Nephron (organoid): ENCODE measurements around the gene RTP2.

Experiments
- H3K27ac Mint-ChIP-seq, 3 experiments: 2 replicates each; pipeline ENCODE4 v1.8.0; 2020; ENCODE audit warnings: mixed read lengths in 3 of 3, mild to moderate bottlenecking in 2 of 3, moderate library complexity in 1 of 3
- H3K27me3 Mint-ChIP-seq: 2 replicates; pipeline ENCODE4 v1.8.0; 2021; ENCODE audit warnings: low read depth, mild to moderate bottlenecking, moderate library complexity, mixed read lengths
- H3K36me3 Mint-ChIP-seq: 2 replicates; pipeline ENCODE4 v1.8.0; 2020; ENCODE audit warnings: low read depth, mixed read lengths
- H3K4me1 Mint-ChIP-seq: 2 replicates; pipeline ENCODE4 v1.8.0; 2020; ENCODE audit warnings: mixed read lengths
- H3K4me3 Mint-ChIP-seq, 3 experiments: 2 replicates each; pipeline ENCODE4 v1.8.0; 2020; ENCODE audit warnings: mild to moderate bottlenecking in 3 of 3, mixed read lengths in 3 of 3, moderate library complexity in 2 of 3
- H3K9me3 Mint-ChIP-seq: 2 replicates; pipeline ENCODE4 v1.8.0; 2020; ENCODE audit warnings: mixed read lengths
- CTCF ChIP-seq, 3 experiments: fragments of 200-600 bp; sonication (generic); IDR thresholded peaks; one replicate each; pipeline ENCODE4 v1.5.0; 2021; ENCODE audit warnings: antibody characterized with exemption in 3 of 3; ENCODE audit not compliant: unreplicated experiment in 3 of 3

Gene RTP2

DNA sequence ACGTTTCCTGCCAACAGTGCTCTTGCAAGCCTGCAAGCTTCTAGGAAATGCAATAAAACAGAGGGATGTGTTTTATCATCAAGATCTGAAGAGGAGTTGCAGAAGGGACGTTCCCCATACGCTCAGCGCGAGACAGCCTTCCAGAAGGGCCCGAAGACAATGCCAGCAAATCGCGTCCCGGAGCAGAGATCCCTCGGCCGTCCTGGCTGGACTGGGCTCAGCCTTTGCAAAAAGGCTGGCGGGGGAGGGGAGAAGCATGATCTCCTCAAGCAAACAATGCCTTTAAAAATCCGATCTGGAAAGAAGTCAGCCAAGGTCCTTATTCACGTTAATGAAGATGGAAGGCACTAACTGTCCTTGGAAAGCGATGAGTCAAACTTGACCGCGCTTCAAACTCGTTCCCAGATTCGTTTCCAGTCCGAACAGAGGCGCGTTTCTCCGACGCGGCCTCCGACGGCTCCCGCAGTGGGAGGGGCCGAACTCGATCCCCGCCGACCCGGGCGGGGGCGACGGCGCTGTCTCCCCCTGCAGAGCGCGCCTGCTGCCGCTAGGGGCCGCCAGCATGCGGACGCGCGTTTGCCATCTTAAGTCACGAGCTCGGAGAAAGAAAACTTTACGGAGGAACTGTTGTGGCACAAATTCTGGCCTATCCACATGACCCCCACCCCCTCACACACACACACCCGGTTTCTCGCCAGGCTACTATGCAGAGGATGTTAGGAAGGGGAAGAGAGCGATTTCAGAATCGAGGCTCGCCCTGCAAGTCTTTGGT lies 37.4 kb upstream of the RTP2 start:
- Mint-ChIP-seq H3K27me3 (peaks cover 4% of the 10 kb centered on the region), H3K9me3 (no peaks in the 10 kb centered on the region), H3K4me3 (peak overlapping the region; percentile 94 to 98 (median 97)), H3K36me3 (no peaks in the 10 kb centered on the region), H3K27ac (peak overlapping the region; percentile 97 to 100 (median 97)), H3K4me1 (peaks cover 62% of the 10 kb centered on the region)
- TF ChIP-seq CTCF (IDR thresholded peaks at IDR 0.05; ENCODE audit: unreplicated experiment in 3 of 3) = peak; percentile 92 to 99 (median 98)

GRCh38 chr3:187739094-187739560 lies 36.8 kb upstream of the RTP2 start:
- Mint-ChIP-seq H3K4me3 (peak overlapping the region; percentile 94 to 98 (median 97)), H3K27me3 (peaks cover 4% of the 10 kb centered on the region), H3K27ac (peak overlapping the region; percentile 97 to 100 (median 97)), H3K4me1 (peaks cover 65% of the 10 kb centered on the region), H3K9me3 (no peaks in the 10 kb centered on the region), H3K36me3 (no peaks in the 10 kb centered on the region)
- TF ChIP-seq CTCF (IDR thresholded peaks at IDR 0.05; ENCODE audit: unreplicated experiment in 3 of 3) = peak in 1 of 3 experiments; percentile 6

- H3K36me3 Mint-ChIP-seq = peaks cover under 1% of the 10 kb centered on the region
- peak overlapping the region; percentile 97 to 100 (median 97) for H3K27ac Mint-ChIP-seq
- no peaks in the 10 kb centered on the region for H3K9me3 Mint-ChIP-seq
- peak overlapping the region; percentile 94 to 98 (median 97) for H3K4me3 Mint-ChIP-seq
- peaks cover 4% of the 10 kb centered on the region for H3K27me3 Mint-ChIP-seq
- TF ChIP-seq CTCF (IDR thresholded peaks at IDR 0.05; ENCODE audit: unreplicated experiment in 3 of 3) = peak; percentile 76 to 78 (median 77)
- H3K4me1 Mint-ChIP-seq = peaks cover 65% of the 10 kb centered on the region
Measured at GRCh38 chr3:187738331-187739093, 36.2 kb upstream of the RTP2 start.

DNA sequence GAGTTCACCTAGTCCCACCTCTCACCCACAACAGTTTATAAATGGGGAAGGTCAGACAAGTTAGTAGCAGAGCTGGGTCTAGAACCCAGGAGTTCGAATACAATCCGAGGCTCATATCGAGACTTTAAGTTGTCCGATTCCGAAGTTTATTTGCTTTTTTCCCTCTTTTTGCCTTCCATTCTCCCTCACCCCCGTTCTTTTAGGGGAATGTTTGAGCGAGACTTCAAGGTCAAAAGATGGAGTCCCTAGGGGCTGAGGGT lies 35.6 kb upstream of the RTP2 start:
- Mint-ChIP-seq H3K27ac (peak overlapping the region; percentile 97 to 100 (median 97)), H3K36me3 (peaks cover 5% of the 10 kb centered on the region)
- no peak for TF ChIP-seq CTCF (IDR thresholded peaks at IDR 0.05; ENCODE audit: unreplicated experiment in 3 of 3)

DNA sequence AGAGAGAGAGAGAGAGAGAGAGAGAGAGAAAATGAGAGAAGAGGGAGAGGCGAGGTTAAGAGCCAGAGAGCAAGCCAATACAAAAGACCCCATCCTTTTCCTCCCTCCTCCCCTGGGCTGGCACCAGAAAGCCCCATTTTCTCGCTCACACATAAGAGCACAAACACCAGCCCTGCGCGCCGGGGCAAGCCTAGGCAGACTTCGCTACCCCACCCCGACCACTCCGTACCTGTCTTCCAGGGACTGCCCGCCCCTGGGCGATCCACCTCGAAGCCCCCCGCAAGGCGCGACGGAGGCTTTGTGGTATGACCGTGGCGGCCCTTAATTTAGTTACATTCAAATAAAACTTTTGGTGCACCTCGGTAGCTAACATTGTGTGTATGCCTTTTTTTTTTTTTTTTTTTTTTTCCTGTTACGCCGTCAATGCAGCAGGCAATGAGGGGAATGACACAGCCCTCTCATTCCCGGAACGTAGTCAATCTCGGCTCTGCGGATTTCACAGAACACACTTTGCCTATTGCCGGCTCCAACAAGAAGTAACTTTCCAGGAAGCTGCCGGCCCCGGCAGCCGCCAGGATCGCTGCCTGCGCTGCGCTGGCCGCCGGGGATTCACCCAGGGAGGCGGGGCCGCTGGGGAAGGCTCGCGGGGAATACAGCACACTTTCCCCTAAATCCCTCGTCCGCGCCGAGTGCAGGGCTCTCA lies 35.2 kb upstream of the RTP2 start:
- H3K27ac Mint-ChIP-seq = peak overlapping the region; percentile 83 to 100 (median 97)
- peaks cover 4% of the 10 kb centered on the region for H3K27me3 Mint-ChIP-seq
- peaks cover 9% of the 10 kb centered on the region for H3K36me3 Mint-ChIP-seq
- no peaks in the 10 kb centered on the region for H3K9me3 Mint-ChIP-seq
- H3K4me1 Mint-ChIP-seq = peaks cover 60% of the 10 kb centered on the region
- H3K4me3 Mint-ChIP-seq = peak overlapping the region; percentile 94 to 98 (median 97)
- peak in 1 of 3 experiments; percentile 8 for TF ChIP-seq CTCF (IDR thresholded peaks at IDR 0.05; ENCODE audit: unreplicated experiment in 3 of 3)

More for the DNA sequence above, 35.6 kb upstream of the RTP2 start:
- Mint-ChIP-seq H3K9me3 (no peaks in the 10 kb centered on the region), H3K4me1 (peaks cover 65% of the 10 kb centered on the region), H3K27me3 (peaks cover 4% of the 10 kb centered on the region), H3K4me3 (peak overlapping the region; percentile 94 to 98 (median 97))
